Effector memory CD8-positive, alpha-beta T cell (primary cell): ENCODE data around the gene HIPK3.
"Not testable (repeated sequence)": the region's sequence is repeated elsewhere in the genome, so short reads cannot be mapped to it uniquely, and the experiment has no call there.

ENCODE experiments used
- ATAC-seq: fragments of 150-1000 bp; cut with Tn5 transposase; replicated peaks from 2 replicates; pipeline ENCODE4 v1.10.0; 2021; ENCODE audit warnings: mild to moderate bottlenecking, moderate library complexity
- DNase-seq, 3 experiments: peaks; one replicate each; pipeline ENCODE4 v3.0.0; 2021
- H3K27ac Mint-ChIP-seq, 2 donors: one replicate each; pipeline ENCODE4 v1.8.0; 2022; ENCODE audit warnings: mild to moderate bottlenecking in 2 of 2, mixed read lengths in 2 of 2, moderate library complexity in 2 of 2
- H3K27me3 Mint-ChIP-seq, 2 donors: one replicate each; pipeline ENCODE4 v1.8.0; 2022; ENCODE audit warnings: mixed read lengths in 2 of 2
- H3K36me3 Mint-ChIP-seq: one replicate; pipeline ENCODE4 v1.8.0; 2022; ENCODE audit warnings: mild to moderate bottlenecking, moderate library complexity, mixed read lengths; ENCODE audit not compliant: insufficient read depth
- H3K4me1 Mint-ChIP-seq, 2 donors: one replicate each; pipeline ENCODE4 v1.8.0; 2022; ENCODE audit warnings: low read depth in 2 of 2, mixed read lengths in 2 of 2
- H3K4me3 Mint-ChIP-seq, 2 donors: one replicate each; pipeline ENCODE4 v1.8.0; 2022; ENCODE audit warnings: mild to moderate bottlenecking in 2 of 2, mixed read lengths in 2 of 2, moderate library complexity in 2 of 2
- H3K9me3 Mint-ChIP-seq, 2 donors: one replicate each; pipeline ENCODE4 v1.8.0; 2022; ENCODE audit warnings: mixed read lengths in 2 of 2

The HIPK3 gene

GRCh38 chr11:33294797-33295196 lies 37.6 kb downstream of the HIPK3 start:
- Mint-ChIP-seq H3K27me3 (no peaks in the 10 kb centered on the region), H3K9me3 (no peaks in the 10 kb centered on the region), H3K4me1 (peaks cover 27 to 45% of the 10 kb centered on the region in 2 donors), H3K36me3 (peaks cover 3% of the 10 kb centered on the region), H3K4me3 (no peak overlapping the region), H3K27ac (no peak overlapping the region)
- DNase-seq: no peak
- ATAC-seq: no peak

GRCh38 chr11:33296695-33297094 lies 39.5 kb downstream of the HIPK3 start:
- ATAC-seq (no peak), DNase-seq (no peak)
- H3K4me1 Mint-ChIP-seq: peaks cover 29 to 50% of the 10 kb centered on the region in 2 donors
- H3K36me3 Mint-ChIP-seq: peaks cover 7% of the 10 kb centered on the region
- peak overlapping the region; percentile 7 to 49 for H3K27ac Mint-ChIP-seq
- H3K27me3 Mint-ChIP-seq: no peaks in the 10 kb centered on the region
- no peaks in the 10 kb centered on the region for H3K9me3 Mint-ChIP-seq
- H3K4me3 Mint-ChIP-seq: no peak overlapping the region

- Mint-ChIP-seq H3K4me3 (no peak overlapping the region), H3K4me1 (peaks cover 27 to 36% of the 10 kb centered on the region in 2 donors), H3K27me3 (no peaks in the 10 kb centered on the region), H3K27ac (no peak overlapping the region), H3K9me3 (no peaks in the 10 kb centered on the region), H3K36me3 (peaks cover 10% of the 10 kb centered on the region)
- no peak for DNase-seq
- no peak for ATAC-seq
Observed at GRCh38 chr11:33303541-33303940, 46.4 kb downstream of the HIPK3 start.

- H3K27me3 Mint-ChIP-seq, ATAC-seq, DNase-seq, H3K4me3 Mint-ChIP-seq, H3K36me3 Mint-ChIP-seq, H3K9me3 Mint-ChIP-seq: not testable (repeated sequence)
- Mint-ChIP-seq H3K27ac (peak overlapping the region in 1 of 2 donors; percentile 67), H3K4me1 (peaks cover 28 to 43% of the 10 kb centered on the region in 2 donors)
Observed at GRCh38 chr11:33306821-33307220, 49.6 kb downstream of the HIPK3 start.

GRCh38 chr11:33307984-33308383 lies 50.8 kb downstream of the HIPK3 start:
- Mint-ChIP-seq H3K4me1 (peaks cover 24 to 47% of the 10 kb centered on the region in 2 donors), H3K27me3 (no peaks in the 10 kb centered on the region), H3K9me3 (no peaks in the 10 kb centered on the region), H3K27ac (no peak overlapping the region), H3K4me3 (no peak overlapping the region), H3K36me3 (peaks cover 3% of the 10 kb centered on the region)
- no peak for DNase-seq
- ATAC-seq: no peak

- no peak for DNase-seq
- no peak for ATAC-seq
- no peaks in the 10 kb centered on the region for H3K27me3 Mint-ChIP-seq
- no peak overlapping the region for H3K4me3 Mint-ChIP-seq
- H3K9me3 Mint-ChIP-seq: no peaks in the 10 kb centered on the region
- H3K4me1 Mint-ChIP-seq: peaks cover 23 to 47% of the 10 kb centered on the region in 2 donors
- H3K36me3 Mint-ChIP-seq: peaks cover 3% of the 10 kb centered on the region
- H3K27ac Mint-ChIP-seq: peak overlapping the region in 1 of 2 donors; percentile 23
Observed at GRCh38 chr11:33309118-33309517, 51.9 kb downstream of the HIPK3 start.

- H3K27me3 Mint-ChIP-seq: no peaks in the 10 kb centered on the region
- H3K27ac Mint-ChIP-seq: peak overlapping the region; percentile 32 to 66
- ATAC-seq: no peak
- H3K4me3 Mint-ChIP-seq: no peak overlapping the region
- DNase-seq: no peak
- peaks cover 23 to 56% of the 10 kb centered on the region in 2 donors for H3K4me1 Mint-ChIP-seq
- no peaks in the 10 kb centered on the region for H3K9me3 Mint-ChIP-seq
- peaks cover 3% of the 10 kb centered on the region for H3K36me3 Mint-ChIP-seq
Observed at GRCh38 chr11:33310720-33311500, 53.7 kb downstream of the HIPK3 start.

- DNase-seq (no peak), ATAC-seq (no peak)
- H3K4me3 Mint-ChIP-seq: no peak overlapping the region
- peaks cover 3% of the 10 kb centered on the region for H3K36me3 Mint-ChIP-seq
- peak overlapping the region in 1 of 2 donors; percentile 66 for H3K27ac Mint-ChIP-seq
- H3K9me3 Mint-ChIP-seq: no peaks in the 10 kb centered on the region
- H3K27me3 Mint-ChIP-seq: no peaks in the 10 kb centered on the region
- peaks cover 21 to 54% of the 10 kb centered on the region in 2 donors for H3K4me1 Mint-ChIP-seq
Observed at GRCh38 chr11:33311680-33312079, 54.5 kb downstream of the HIPK3 start.

- H3K27me3 Mint-ChIP-seq: no peaks in the 10 kb centered on the region
- H3K27ac Mint-ChIP-seq: peak overlapping the region in 1 of 2 donors; percentile 39
- no peak for DNase-seq
- no peak overlapping the region for H3K4me3 Mint-ChIP-seq
- no peak for ATAC-seq
- H3K36me3 Mint-ChIP-seq: no peaks in the 10 kb centered on the region
- no peaks in the 10 kb centered on the region for H3K9me3 Mint-ChIP-seq
- H3K4me1 Mint-ChIP-seq: peaks cover 7 to 40% of the 10 kb centered on the region in 2 donors
Observed at GRCh38 chr11:33315822-33316221, 58.6 kb downstream of the HIPK3 start.

GRCh38 chr11:33317662-33318061 lies 60.5 kb downstream of the HIPK3 start:
- H3K9me3 Mint-ChIP-seq: no peaks in the 10 kb centered on the region
- H3K27me3 Mint-ChIP-seq: no peaks in the 10 kb centered on the region
- ATAC-seq (no peak), DNase-seq (no peak)
- no peak overlapping the region for H3K4me3 Mint-ChIP-seq
- H3K4me1 Mint-ChIP-seq: peaks cover 4 to 29% of the 10 kb centered on the region in 2 donors
- peak overlapping the region; percentile 6 for H3K27ac Mint-ChIP-seq
- no peaks in the 10 kb centered on the region for H3K36me3 Mint-ChIP-seq

GRCh38 chr11:33320016-33320813 lies 63.0 kb downstream of the HIPK3 start:
- no peaks in the 10 kb centered on the region for H3K27me3 Mint-ChIP-seq
- H3K27ac Mint-ChIP-seq: no peak overlapping the region
- H3K36me3 Mint-ChIP-seq: no peaks in the 10 kb centered on the region
- DNase-seq (no peak), ATAC-seq (no peak)
- H3K4me1 Mint-ChIP-seq: peaks cover 18 to 33% of the 10 kb centered on the region in 2 donors
- no peak overlapping the region for H3K4me3 Mint-ChIP-seq
- no peaks in the 10 kb centered on the region for H3K9me3 Mint-ChIP-seq

- Mint-ChIP-seq H3K9me3 (no peaks in the 10 kb centered on the region), H3K27ac (no peak overlapping the region), H3K36me3 (no peaks in the 10 kb centered on the region), H3K27me3 (no peaks in the 10 kb centered on the region), H3K4me3 (no peak overlapping the region), H3K4me1 (peaks cover 22 to 35% of the 10 kb centered on the region in 2 donors)
- DNase-seq: no peak
- ATAC-seq: no peak
Observed at GRCh38 chr11:33320814-33321330, 63.7 kb downstream of the HIPK3 start.

- ATAC-seq: no peak
- Mint-ChIP-seq H3K36me3 (no peaks in the 10 kb centered on the region), H3K27ac (no peak overlapping the region), H3K4me3 (no peak overlapping the region), H3K4me1 (peaks cover 23 to 40% of the 10 kb centered on the region in 2 donors), H3K9me3 (no peaks in the 10 kb centered on the region), H3K27me3 (no peaks in the 10 kb centered on the region)
- DNase-seq: no peak
Observed at GRCh38 chr11:33321422-33321821, 64.2 kb downstream of the HIPK3 start.
